A549 (cell line): ENCODE results near the gene GPX3. TPM values are rescaled to one million over a fixed set of nuclear protein-coding genes. Genes with fewer than 3 reads are reported as not detected.

ENCODE experiments used
- ATAC-seq, 2 experiments: fragments of 200-7000 bp in 1 of 2; fragments of >200 bp in 1 of 2; cut with Nextera tagmentation in 1 of 2; cut with Tn5 transposase in 1 of 2; 3 replicates each; pipeline versions ENCODE4 v1.8.0 to v1.9.1; 2018 to 2020; ENCODE audit warnings: mild to moderate bottlenecking in 1 of 2, moderate library complexity in 1 of 2
- CTCF ChIA-PET: fragments of 300-600 bp; sonication (Branson Sonifier 250); formaldehyde crosslinking; extraction: SDS; loops from one replicate; lab custom pipeline; 2021; ENCODE audit warnings: antibody characterized with exemption, inconsistent platforms; lab: Yijun Ruan, JAX
- POLR2A ChIA-PET: fragments of 350-600 bp; formaldehyde crosslinking; extraction: SDS; loops from one replicate; lab custom pipeline; 2021; ENCODE audit warnings: antibody characterized with exemption, inconsistent platforms; lab: Yijun Ruan, JAX
- DNase-seq, 2 experiments: peaks; one replicate each; pipeline versions ENCODE4 v3.0.0 to v3.0.0-alpha.2; 2011 to 2016; ENCODE audit warnings: low read depth in 1 of 2, low spot score in 1 of 2
- FAIRE-seq: peaks from 2 replicates; lab custom pipeline; 2011; peaks lifted over from hg19 to GRCh38; lab: Jason Lieb, UNC
- H3K27ac ChIP-seq, 2 experiments: fragments of >200 bp; sonication (Bioruptor Twin); formaldehyde crosslinking; 3 replicates each; pipeline ENCODE4 v1.5.1; 2016 to 2017
- H3K4me1 ChIP-seq: fragments of >200 bp; sonication (Bioruptor Twin); formaldehyde crosslinking; 3 replicates; pipeline ENCODE4 v1.6.1; 2016
- H3K4me2 ChIP-seq: fragments of >200 bp; sonication (Bioruptor Twin); formaldehyde crosslinking; 3 replicates; pipeline ENCODE4 v1.6.1; 2016
- H3K4me3 ChIP-seq: fragments of >200 bp; sonication (Bioruptor Twin); formaldehyde crosslinking; 3 replicates; pipeline ENCODE4 v1.5.1; 2016
- H3K9me3 ChIP-seq: fragments of >200 bp; sonication (Bioruptor Twin); formaldehyde crosslinking; 3 replicates; pipeline ENCODE4 v1.6.1; 2016
- ATOH8 ChIP-seq: fragments of 250-450 bp; sonication (Bioruptor Pico); IDR thresholded peaks from 2 replicates; pipeline ENCODE4 v1.5.0; 2020; ENCODE audit warnings: low read depth, mild to moderate bottlenecking, moderate library complexity
- BHLHE40 ChIP-seq: IDR thresholded peaks from 2 replicates; pipeline ENCODE4 v1.6.1; 2012; ENCODE audit warnings: low read depth, low read length, inconsistent platforms
- CBX8 ChIP-seq: fragments of 200-600 bp; sonication (generic); IDR thresholded peaks from 2 replicates; pipeline ENCODE4 v1.6.1; 2016
- CEBPB ChIP-seq, 2 experiments: fragments of >200 bp in 1 of 2; sonication (Bioruptor Twin) in 1 of 2; formaldehyde crosslinking in 1 of 2; IDR thresholded peaks; 2 replicates each; pipeline ENCODE4 v1.6.1; 2012 to 2016
- CTCF ChIP-seq: fragments of >200 bp; sonication (Bioruptor Twin); formaldehyde crosslinking; IDR thresholded peaks from 3 replicates; pipeline ENCODE4 v1.5.1; 2016
- E2F6 ChIP-seq: IDR thresholded peaks from 2 replicates; pipeline ENCODE4 v1.6.1; 2012; ENCODE audit warnings: low read depth, borderline replicate concordance
- EHF ChIP-seq: fragments of 250-450 bp; sonication (Bioruptor Pico); IDR thresholded peaks from 2 replicates; pipeline ENCODE4 v1.5.0; 2020; ENCODE audit warnings: mild to moderate bottlenecking
- EHMT2 ChIP-seq: fragments of 200-600 bp; sonication (generic); IDR thresholded peaks from 2 replicates; pipeline ENCODE4 v1.6.1; 2016; ENCODE audit warnings: antibody characterized with exemption, low read depth, mild to moderate bottlenecking, moderate library complexity
- ESRRA ChIP-seq: fragments of 150-350 bp; IDR thresholded peaks from 2 replicates; pipeline ENCODE4 v1.6.1; 2014; ENCODE audit warnings: mild to moderate bottlenecking, low read length, borderline replicate concordance
- FOXS1 ChIP-seq: fragments of 250-450 bp; sonication (Bioruptor Pico); IDR thresholded peaks from 2 replicates; pipeline ENCODE4 v1.5.0; 2020; ENCODE audit warnings: mild to moderate bottlenecking, moderate library complexity
- HDAC2 ChIP-seq: fragments of 200-600 bp; sonication (generic); IDR thresholded peaks from 2 replicates; pipeline ENCODE4 v1.6.1; 2016
- HEYL ChIP-seq: fragments of 250-450 bp; sonication (Bioruptor Pico); IDR thresholded peaks from 2 replicates; pipeline ENCODE4 v1.8.0; 2021; ENCODE audit warnings: mild to moderate bottlenecking, moderate library complexity
- JUNB ChIP-seq: fragments of >200 bp; sonication (Bioruptor Twin); formaldehyde crosslinking; IDR thresholded peaks from 2 replicates; pipeline ENCODE4 v1.6.1; 2016
- MAFK ChIP-seq: fragments of 450-650 bp; IDR thresholded peaks from 2 replicates; pipeline ENCODE4 v1.6.1; 2014; ENCODE audit not compliant: partially characterized antibody
- MAZ ChIP-seq: fragments of 150-350 bp; IDR thresholded peaks from 2 replicates; pipeline ENCODE4 v1.6.1; 2014; ENCODE audit warnings: antibody characterized with exemption, low read depth, low read length, borderline replicate concordance
- MYC ChIP-seq: IDR thresholded peaks from 2 replicates; pipeline ENCODE4 v1.6.1; 2012; ENCODE audit warnings: mild to moderate bottlenecking, inconsistent platforms, low read length, improper control_type of control experiment, borderline replicate concordance
- NFE2L2 ChIP-seq: fragments of 150-350 bp; conservative IDR thresholded peaks from 2 replicates; pipeline ENCODE4 v1.6.1; 2014; ENCODE audit warnings: low read length
- NPAS2 ChIP-seq: fragments of 250-450 bp; sonication (Bioruptor Pico); IDR thresholded peaks from 2 replicates; pipeline ENCODE4 v1.8.0; 2022; ENCODE audit warnings: mild to moderate bottlenecking, moderate library complexity, borderline replicate concordance
- PBX3 ChIP-seq: IDR thresholded peaks from 2 replicates; pipeline ENCODE4 v1.6.1; 2012
- PHF8 ChIP-seq: fragments of 200-600 bp; sonication (generic); IDR thresholded peaks from 2 replicates; pipeline ENCODE4 v1.6.1; 2016; ENCODE audit warnings: low read depth, mild to moderate bottlenecking, antibody characterized with exemption, moderate library complexity, borderline replicate concordance
- POLR2A ChIP-seq: IDR thresholded peaks from 2 replicates; pipeline ENCODE4 v1.6.1; 2012; ENCODE audit warnings: mild to moderate bottlenecking, low read length
- POLR2AphosphoS2 ChIP-seq: conservative IDR thresholded peaks from 2 replicates; pipeline ENCODE4 v1.6.1; 2012; ENCODE audit warnings: low read length, improper control_type of control experiment, inconsistent platforms
- RAD21 ChIP-seq, 2 experiments: fragments of >200 bp in 1 of 2; sonication (Bioruptor Twin) in 1 of 2; formaldehyde crosslinking in 1 of 2; IDR thresholded peaks in 1 of 2; conservative IDR thresholded peaks in 1 of 2; 2 replicates in 1 of 2; 3 replicates in 1 of 2; pipeline ENCODE4 v1.6.1; 2012 to 2018; ENCODE audit warnings: inconsistent platforms in 1 of 2
- RCOR1 ChIP-seq: fragments of 150-350 bp; IDR thresholded peaks from 2 replicates; pipeline ENCODE4 v1.6.1; 2014; ENCODE audit warnings: antibody characterized with exemption, low read length, low read depth
- REST ChIP-seq: fragments of 200-600 bp; sonication (generic); IDR thresholded peaks from 2 replicates; pipeline ENCODE4 v1.6.1; 2016; ENCODE audit warnings: antibody characterized with exemption, mild to moderate bottlenecking, moderate library complexity
- TFCP2L1 ChIP-seq: fragments of 250-450 bp; sonication (Bioruptor Pico); IDR thresholded peaks from 2 replicates; pipeline ENCODE4 v1.5.0; 2021; ENCODE audit warnings: mild to moderate bottlenecking
- WGBS: methylation state at CpG from one replicate; pipeline ENCODE4 v1.1.6; 2017; ENCODE audit errors: missing lambda C conversion rate; 5-methylcytosine and 5-hydroxymethylcytosine counted together
- polyA plus RNA-seq, 4 experiments: library from polyadenylated mRNA; depleted of rRNA in 3 of 4; stranded (reverse); fragments of >200 nt; fragmentation: RNase III in 1 of 4; extraction: RNeasy Plus Mini Kit Qiagen cat#74134 plus additional on column Dnase treatment in 1 of 4; gene quantifications; 2 replicates in 3 of 4; 3 replicates in 1 of 4; pipeline ENCODE4 v1.2.3, GENCODE V29; 2011 to 2017

The GPX3 gene
- polyA plus RNA-seq, 2 of the 4 experiments (the other 2 are of a cell fraction), result 16.2 to 26.4 TPM

- H3K4me2 ChIP-seq, result no peak overlapping the region
- peaks cover 53% of the 10 kb centered on the region for H3K4me1 ChIP-seq
- ChIA-PET CTCF (interaction anchor here (0.5 to 13.2 kb wide), 7 partner anchors 11 to 755 kb away, joined by 3 to 153 read pairs (median 3); no protein-coding TSS in a partner anchor), POLR2A (no interaction called here)
- FAIRE-seq, result no peak
- TF ChIP-seq CTCF (no peak), CEBPB (IDR thresholded peaks at IDR 0.05) (no peak), EHMT2 (no peak), HDAC2 (no peak), EHF (CRISPR knock-in tag) (no peak), REST (no peak), NFE2L2 (no peak), FOXS1 (no peak), ATOH8 (no peak), HEYL (CRISPR knock-in tag) (no peak), NPAS2 (CRISPR knock-in tag) (no peak)
- ATAC-seq, result no peak
- WGBS, result 94% methylated on average over 4 of the region's 4 CpGs
- no peak for DNase-seq
- H3K9me3 ChIP-seq, result no peaks in the 10 kb centered on the region
- H3K27ac ChIP-seq, result peak overlapping the region in 1 of 2 experiments; percentile 83; a peak in 3 of 6 replicates
- H3K4me3 ChIP-seq, result no peak overlapping the region
These were observed 50.6 kb downstream of the GPX3 start for GRCh38 chr5:151071021-151071420.

GRCh38 chr5:151071848-151072629, 51.6 kb downstream of the GPX3 start:
- FAIRE-seq (no peak), ATAC-seq (peak; percentile 32 to 48; a peak in 5 of 6 replicates), DNase-seq (no peak)
- Histone ChIP-seq H3K9me3 (no peaks in the 10 kb centered on the region), H3K4me2 (peak overlapping the region; percentile 48), H3K4me3 (no peak overlapping the region), H3K27ac (peak overlapping the region; percentile 71 to 83), H3K4me1 (peaks cover 58% of the 10 kb centered on the region)
- POLR2A ChIA-PET, result interaction anchor here (0.8 kb wide), 1 partner anchor 8 kb away, joined by 3 read pairs; the partner anchor contains the start of gene TNIP1
- WGBS, result 98% methylated on average over 10 of the region's 10 CpGs
- CTCF ChIA-PET, result interaction anchor here (0.8 to 13.2 kb wide), 10 partner anchors 11 to 527 kb away, joined by 3 to 153 read pairs (median 3); no protein-coding TSS in a partner anchor
- no peak for TF ChIP-seq MYC
- no peak for TF ChIP-seq CBX8
- no peak for TF ChIP-seq JUNB
- TF ChIP-seq POLR2A, result no peak
- TF ChIP-seq MAZ, result no peak
- TF ChIP-seq TFCP2L1 (CRISPR knock-in tag), result no peak
- no peak for TF ChIP-seq E2F6
- TF ChIP-seq NFE2L2, result no peak
- no peak for TF ChIP-seq MAFK
- no peak for TF ChIP-seq HDAC2
- TF ChIP-seq ESRRA, result no peak
- TF ChIP-seq POLR2AphosphoS2, result no peak
- TF ChIP-seq PHF8, result no peak
- TF ChIP-seq PBX3, result no peak
- no peak for TF ChIP-seq RAD21 (conservative IDR thresholded peaks at IDR 0.05 in 1 of 2, IDR thresholded peaks at IDR 0.05 in 1 of 2)
- TF ChIP-seq RCOR1, result no peak
- no peak for TF ChIP-seq BHLHE40
